ENCODE data around the gene WDR45.

WDR45 gene

GRCh38 chrX:49106930-49107329 lies 27.2 kb upstream of the WDR45 start:
- no CpG with 5 or more reads among the region's 7 CpGs for WGBS (ENCODE audit: extremely low coverage, insufficient coverage, low lambda C conversion rate)
- Histone ChIP-seq H3K79me2 (ENCODE audit: control insufficient read depth, insufficient read depth, low read length) (no peaks in the 10 kb centered on the region), H3K9ac (ENCODE audit: low read length) (no peak overlapping the region), H2BK120ac (ENCODE audit: low read depth, low read length) (no peak overlapping the region), H2AK5ac (ENCODE audit: low read length) (no peak overlapping the region), H3K27me3 (ENCODE audit: insufficient read depth, low read length, poor library complexity) (no peaks in the 10 kb centered on the region), H2BK5ac (ENCODE audit: low read length) (no peak overlapping the region), H3K4ac (ENCODE audit: low read depth, low read length) (no peak overlapping the region), H3K79me1 (ENCODE audit: low read length) (no peaks in the 10 kb centered on the region), H3K4me3 (ENCODE audit: low read length) (no peak overlapping the region), H3K56ac (ENCODE audit: low read length) (no peak overlapping the region), H2BK15ac (replicated peaks; ENCODE audit: low read depth) (no peak overlapping the region), H3K27ac (ENCODE audit: low read depth, low read length) (no peak overlapping the region), H3K23ac (ENCODE audit: low read length) (no peak overlapping the region), H4K8ac (ENCODE audit: low read depth, low read length) (no peak overlapping the region), H3K18ac (ENCODE audit: low read length) (no peak overlapping the region), H3K36me3 (ENCODE audit: control insufficient read depth, insufficient read depth, low read length) (no peaks in the 10 kb centered on the region), H3K4me2 (ENCODE audit: low read length) (no peak overlapping the region), H4K5ac (ENCODE audit: low read length) (no peak overlapping the region), H3K4me1 (ENCODE audit: control insufficient read depth, low read depth, low read length) (no peaks in the 10 kb centered on the region)
- DNase-seq: peak; percentile 33

- Histone ChIP-seq H2BK5ac (ENCODE audit: low read length) (no peak overlapping the region), H2AK5ac (ENCODE audit: low read length) (no peak overlapping the region), H2BK120ac (ENCODE audit: low read depth, low read length) (no peak overlapping the region), H3K27ac (ENCODE audit: low read depth, low read length) (no peak overlapping the region), H3K79me2 (ENCODE audit: control insufficient read depth, insufficient read depth, low read length) (no peaks in the 10 kb centered on the region), H3K18ac (ENCODE audit: low read length) (no peak overlapping the region), H3K4ac (ENCODE audit: low read depth, low read length) (no peak overlapping the region), H3K4me1 (ENCODE audit: control insufficient read depth, low read depth, low read length) (no peaks in the 10 kb centered on the region), H4K5ac (ENCODE audit: low read length) (no peak overlapping the region), H2BK15ac (replicated peaks; ENCODE audit: low read depth) (no peak overlapping the region), H3K4me2 (ENCODE audit: low read length) (no peak overlapping the region), H4K8ac (ENCODE audit: low read depth, low read length) (no peak overlapping the region), H3K56ac (ENCODE audit: low read length) (no peak overlapping the region), H3K27me3 (ENCODE audit: insufficient read depth, low read length, poor library complexity) (no peaks in the 10 kb centered on the region), H3K36me3 (ENCODE audit: control insufficient read depth, insufficient read depth, low read length) (no peaks in the 10 kb centered on the region), H3K4me3 (ENCODE audit: low read length) (no peak overlapping the region), H3K23ac (ENCODE audit: low read length) (no peak overlapping the region), H3K9ac (ENCODE audit: low read length) (no peak overlapping the region), H3K79me1 (ENCODE audit: low read length) (no peaks in the 10 kb centered on the region)
- WGBS (ENCODE audit: extremely low coverage, insufficient coverage, low lambda C conversion rate): no CpG with 5 or more reads among the region's 4 CpGs
- DNase-seq: no peak
These were observed 26.6 kb upstream of the WDR45 start for GRCh38 chrX:49106296-49106695.

GRCh38 chrX:49103637-49104036 lies 23.9 kb upstream of the WDR45 start:
- Histone ChIP-seq H3K4me3 (ENCODE audit: low read length) (no peak overlapping the region), H3K79me1 (ENCODE audit: low read length) (no peaks in the 10 kb centered on the region), H2AK5ac (ENCODE audit: low read length) (no peak overlapping the region), H3K4me2 (ENCODE audit: low read length) (no peak overlapping the region), H3K27ac (ENCODE audit: low read depth, low read length) (no peak overlapping the region), H3K4me1 (ENCODE audit: control insufficient read depth, low read depth, low read length) (no peaks in the 10 kb centered on the region), H2BK120ac (ENCODE audit: low read depth, low read length) (no peak overlapping the region), H2BK5ac (ENCODE audit: low read length) (no peak overlapping the region), H3K4ac (ENCODE audit: low read depth, low read length) (no peak overlapping the region), H3K18ac (ENCODE audit: low read length) (no peak overlapping the region), H3K9ac (ENCODE audit: low read length) (no peak overlapping the region), H3K36me3 (ENCODE audit: control insufficient read depth, insufficient read depth, low read length) (no peaks in the 10 kb centered on the region), H2BK15ac (replicated peaks; ENCODE audit: low read depth) (no peak overlapping the region), H3K79me2 (ENCODE audit: control insufficient read depth, insufficient read depth, low read length) (no peaks in the 10 kb centered on the region), H3K56ac (ENCODE audit: low read length) (no peak overlapping the region), H4K8ac (ENCODE audit: low read depth, low read length) (no peak overlapping the region), H4K5ac (ENCODE audit: low read length) (no peak overlapping the region), H3K27me3 (ENCODE audit: insufficient read depth, low read length, poor library complexity) (no peaks in the 10 kb centered on the region), H3K23ac (ENCODE audit: low read length) (no peak overlapping the region)
- DNase-seq: no peak
- no CpG with 5 or more reads among the region's 3 CpGs for WGBS (ENCODE audit: extremely low coverage, insufficient coverage, low lambda C conversion rate)

GRCh38 chrX:49102190-49102589 lies 22.5 kb upstream of the WDR45 start:
- no peak overlapping the region for H2BK5ac ChIP-seq (ENCODE audit: low read length)
- no peak overlapping the region for H3K4me3 ChIP-seq (ENCODE audit: low read length)
- H3K9ac ChIP-seq (ENCODE audit: low read length): no peak overlapping the region
- H3K27ac ChIP-seq (ENCODE audit: low read depth, low read length): no peak overlapping the region
- H3K36me3 ChIP-seq (ENCODE audit: control insufficient read depth, insufficient read depth, low read length): no peaks in the 10 kb centered on the region
- no peak overlapping the region for H4K8ac ChIP-seq (ENCODE audit: low read depth, low read length)
- no CpG with 5 or more reads among the region's 9 CpGs for WGBS (ENCODE audit: extremely low coverage, insufficient coverage, low lambda C conversion rate)
- no peak overlapping the region for H3K4me2 ChIP-seq (ENCODE audit: low read length)
- H3K56ac ChIP-seq (ENCODE audit: low read length): no peak overlapping the region
- H2BK120ac ChIP-seq (ENCODE audit: low read depth, low read length): no peak overlapping the region
- no peak overlapping the region for H3K23ac ChIP-seq (ENCODE audit: low read length)
- H2AK5ac ChIP-seq (ENCODE audit: low read length): no peak overlapping the region
- no peak for DNase-seq
- no peak overlapping the region for H4K5ac ChIP-seq (ENCODE audit: low read length)
- no peak overlapping the region for H3K18ac ChIP-seq (ENCODE audit: low read length)
- H3K27me3 ChIP-seq (ENCODE audit: insufficient read depth, low read length, poor library complexity): no peaks in the 10 kb centered on the region
- no peak overlapping the region for H2BK15ac ChIP-seq (replicated peaks; ENCODE audit: low read depth)
- no peak overlapping the region for H3K4ac ChIP-seq (ENCODE audit: low read depth, low read length)
- H3K79me2 ChIP-seq (ENCODE audit: control insufficient read depth, insufficient read depth, low read length): no peaks in the 10 kb centered on the region
- no peaks in the 10 kb centered on the region for H3K79me1 ChIP-seq (ENCODE audit: low read length)
- no peaks in the 10 kb centered on the region for H3K4me1 ChIP-seq (ENCODE audit: control insufficient read depth, low read depth, low read length)

- WGBS (ENCODE audit: extremely low coverage, insufficient coverage, low lambda C conversion rate): no CpG with 5 or more reads among the region's 9 CpGs
- Histone ChIP-seq H2BK120ac (ENCODE audit: low read depth, low read length) (no peak overlapping the region), H4K5ac (ENCODE audit: low read length) (no peak overlapping the region), H3K56ac (ENCODE audit: low read length) (peak overlapping the region; percentile 76), H2BK15ac (replicated peaks; ENCODE audit: low read depth) (no peak overlapping the region), H3K18ac (ENCODE audit: low read length) (no peak overlapping the region), H3K23ac (ENCODE audit: low read length) (no peak overlapping the region), H3K79me1 (ENCODE audit: low read length) (no peaks in the 10 kb centered on the region), H3K4ac (ENCODE audit: low read depth, low read length) (no peak overlapping the region), H3K36me3 (ENCODE audit: control insufficient read depth, insufficient read depth, low read length) (no peaks in the 10 kb centered on the region), H3K27ac (ENCODE audit: low read depth, low read length) (no peak overlapping the region), H3K4me1 (ENCODE audit: control insufficient read depth, low read depth, low read length) (no peaks in the 10 kb centered on the region), H3K79me2 (ENCODE audit: control insufficient read depth, insufficient read depth, low read length) (no peaks in the 10 kb centered on the region), H2BK5ac (ENCODE audit: low read length) (no peak overlapping the region), H3K27me3 (ENCODE audit: insufficient read depth, low read length, poor library complexity) (no peaks in the 10 kb centered on the region), H2AK5ac (ENCODE audit: low read length) (no peak overlapping the region), H3K9ac (ENCODE audit: low read length) (peak overlapping the region; percentile 76), H3K4me2 (ENCODE audit: low read length) (peak overlapping the region; percentile 54), H3K4me3 (ENCODE audit: low read length) (no peak overlapping the region), H4K8ac (ENCODE audit: low read depth, low read length) (no peak overlapping the region)
- DNase-seq: peak; percentile 4
These were observed 21.9 kb upstream of the WDR45 start for GRCh38 chrX:49101629-49101984.

All from mesendoderm (in vitro differentiated cells).